ENCODE measurements around the gene MYH10.

Gene MYH10

DNA sequence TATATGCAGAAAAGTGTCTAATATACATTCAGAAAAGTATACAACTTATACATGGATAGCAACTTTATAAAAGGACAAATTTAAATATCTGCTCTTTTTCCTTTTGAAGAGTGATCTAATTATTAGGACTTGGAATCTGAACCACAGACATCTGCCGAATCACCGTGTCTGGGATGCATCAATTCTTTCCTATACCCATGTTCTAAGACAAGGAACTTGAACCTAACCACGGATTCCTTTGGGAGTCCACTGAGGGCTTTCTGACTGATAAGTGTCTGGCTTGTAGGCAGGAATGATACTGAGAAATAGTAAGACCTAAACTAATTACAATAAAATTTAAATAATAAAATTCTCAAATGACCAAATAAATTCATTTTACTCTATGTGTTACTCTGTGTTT lies 140.7 kb downstream of the MYH10 start:
- DNase-seq = no peak

DNA sequence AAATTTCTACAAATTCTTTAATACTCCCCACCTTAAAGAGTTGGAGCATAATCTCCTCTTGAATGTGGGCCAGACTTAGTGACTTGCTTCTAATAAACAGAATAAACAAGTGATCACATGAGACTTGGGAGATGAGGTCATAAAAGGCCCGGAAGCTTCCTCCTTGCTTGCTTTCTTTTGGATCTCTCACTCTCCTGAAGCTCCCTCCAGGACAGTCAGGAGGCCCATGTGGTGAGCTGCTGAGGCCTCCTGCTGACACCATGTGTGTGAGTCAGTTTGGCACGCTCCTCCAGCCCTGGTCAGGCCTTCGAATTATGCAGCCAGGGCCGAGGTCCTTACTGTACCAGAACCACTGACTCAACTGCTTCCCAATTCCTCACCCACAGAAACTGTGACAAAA lies 141.6 kb downstream of the MYH10 start:
- no peak for DNase-seq

DNA sequence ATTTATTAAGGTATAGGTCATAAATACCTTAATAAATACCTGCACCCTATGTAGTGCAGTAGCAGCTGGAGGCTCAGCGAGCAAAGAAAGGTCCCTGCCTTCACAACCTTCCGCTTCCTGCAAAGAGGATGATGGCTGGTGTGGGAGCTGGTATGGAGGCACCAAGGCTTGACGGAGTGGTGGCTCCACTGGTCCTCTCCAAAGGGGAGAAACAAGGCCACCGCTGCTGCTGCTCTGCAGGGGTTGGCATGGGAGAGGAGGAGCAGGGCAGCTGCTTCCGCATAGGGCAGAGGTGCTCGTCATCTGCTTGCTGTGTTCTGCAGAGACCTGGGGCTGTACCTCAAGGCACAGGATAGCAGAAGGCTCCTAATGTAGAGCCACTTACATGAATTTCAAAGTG lies 142.0 kb downstream of the MYH10 start:
- DNase-seq = no peak

DNA sequence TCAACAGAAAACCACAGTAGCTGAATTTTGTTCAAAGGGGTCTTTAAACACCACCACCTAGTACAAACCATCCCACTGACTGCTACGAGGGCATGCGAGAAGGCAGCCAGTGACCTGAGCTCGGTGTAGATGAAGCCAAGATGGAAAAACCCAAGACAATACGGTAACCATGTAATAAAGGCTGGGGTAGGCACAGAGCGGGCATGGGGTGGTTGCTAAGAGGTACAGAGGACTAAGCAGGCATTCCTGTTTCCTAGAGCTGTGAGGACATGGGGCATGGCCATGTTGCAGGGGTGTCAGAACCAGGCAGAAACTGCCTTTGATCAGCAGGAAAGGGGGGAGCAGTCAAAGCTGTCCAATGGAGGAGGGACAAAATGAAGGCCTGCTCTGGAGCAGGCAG lies 142.8 kb downstream of the MYH10 start:
- DNase-seq = no peak

DNA sequence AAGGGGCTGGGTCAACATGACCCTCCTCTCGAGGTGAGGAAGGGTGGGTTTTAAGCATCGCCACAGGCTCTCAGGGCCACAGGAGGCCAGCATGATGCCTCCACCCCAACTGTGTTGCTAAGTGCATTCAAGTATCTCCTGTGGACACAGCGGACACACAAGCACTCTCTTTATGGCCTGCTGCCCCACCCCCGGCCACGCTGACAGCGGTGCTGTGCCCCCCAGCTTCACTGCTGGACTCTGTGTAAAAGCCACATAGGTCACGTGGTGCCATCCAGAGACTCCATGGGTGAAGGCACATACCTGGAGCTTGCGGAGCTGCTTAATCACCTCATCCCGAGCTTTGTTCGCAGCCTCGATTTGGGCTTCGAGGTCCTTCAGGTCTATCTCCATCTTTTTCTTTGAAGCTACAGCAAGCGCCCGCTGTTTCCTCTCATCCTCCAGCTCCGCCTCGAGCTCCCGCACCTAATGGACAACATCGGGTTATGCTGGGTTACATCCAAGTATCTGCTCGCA lies 143.3 kb downstream of the MYH10 start:
- no peak for DNase-seq

DNA sequence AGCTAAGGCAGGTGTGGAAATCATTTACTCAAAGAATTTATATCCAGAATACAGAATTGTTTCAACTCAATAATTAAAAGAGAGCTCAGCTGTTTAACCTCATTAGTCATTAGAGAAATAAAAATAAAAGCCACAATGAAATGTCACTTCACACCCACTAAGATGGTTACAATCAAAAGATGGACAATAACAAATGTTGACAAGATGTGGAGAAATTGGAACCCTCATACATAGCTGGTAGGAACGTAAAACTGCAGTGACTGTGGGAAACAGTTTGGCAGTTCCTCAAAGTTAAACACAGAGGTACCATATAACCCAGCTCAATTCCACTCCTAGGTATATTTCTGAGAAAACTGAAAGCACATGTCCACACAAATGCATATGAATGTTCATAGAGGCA lies 145.0 kb downstream of the MYH10 start:
- DNase-seq = no peak

DNA sequence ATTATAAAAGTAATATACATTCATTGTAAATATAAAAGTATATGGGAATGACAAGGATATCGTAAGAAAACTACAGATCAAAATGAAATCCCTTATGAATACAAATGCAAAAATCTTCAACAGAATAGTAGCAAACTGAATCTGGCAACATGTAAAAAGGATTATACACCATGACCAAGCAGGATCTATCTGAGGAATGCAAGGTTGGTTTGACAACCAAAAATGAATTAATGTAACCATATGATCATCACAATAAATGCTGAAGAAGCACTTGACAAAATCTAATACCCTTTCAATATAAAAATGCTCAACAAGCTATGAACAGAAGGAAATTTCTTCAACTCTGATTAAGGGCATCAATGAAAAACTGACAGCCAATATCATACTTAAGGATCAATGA lies 146.1 kb downstream of the MYH10 start:
- no peak for DNase-seq

DNA sequence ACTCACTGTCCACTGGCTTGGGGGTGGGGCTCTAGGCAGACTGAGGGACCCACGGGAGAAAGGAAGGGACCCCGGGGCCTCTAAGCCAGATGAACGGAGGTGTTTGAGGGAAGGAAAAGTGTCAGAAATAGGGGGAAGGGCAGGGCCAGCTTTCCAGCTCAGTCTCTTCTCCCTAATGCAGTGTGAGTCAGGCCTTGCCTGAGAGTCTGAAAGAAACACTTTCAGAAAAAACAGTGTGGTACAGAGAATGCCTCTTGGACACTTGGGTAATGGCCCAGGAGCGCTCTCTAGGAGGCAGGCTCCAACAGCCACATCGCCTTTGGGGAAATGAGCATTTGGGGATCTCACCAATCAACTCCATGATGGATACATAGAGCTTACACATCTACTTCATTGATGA lies 148.0 kb downstream of the MYH10 start:
- no peak for DNase-seq

DNA sequence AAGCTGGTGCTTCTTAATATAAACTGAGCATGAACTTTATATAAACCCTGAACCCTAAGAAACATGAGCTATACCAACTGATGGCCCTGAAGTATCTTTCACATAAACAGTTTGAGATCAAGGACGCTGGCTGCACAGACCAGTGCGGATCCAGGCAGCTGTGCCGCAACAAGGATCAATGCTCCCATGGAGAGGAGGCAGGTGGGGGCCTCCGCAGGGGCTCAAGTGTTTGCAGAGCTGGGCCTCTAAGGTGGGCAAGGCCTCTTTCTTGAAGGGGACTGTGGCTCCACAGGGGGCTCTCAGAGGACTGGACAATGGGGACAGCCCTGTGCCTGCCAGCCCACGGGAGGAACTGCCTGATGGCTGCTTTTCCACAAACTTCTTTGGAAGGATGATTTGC lies 148.8 kb downstream of the MYH10 start:
- no peak for DNase-seq

DNA sequence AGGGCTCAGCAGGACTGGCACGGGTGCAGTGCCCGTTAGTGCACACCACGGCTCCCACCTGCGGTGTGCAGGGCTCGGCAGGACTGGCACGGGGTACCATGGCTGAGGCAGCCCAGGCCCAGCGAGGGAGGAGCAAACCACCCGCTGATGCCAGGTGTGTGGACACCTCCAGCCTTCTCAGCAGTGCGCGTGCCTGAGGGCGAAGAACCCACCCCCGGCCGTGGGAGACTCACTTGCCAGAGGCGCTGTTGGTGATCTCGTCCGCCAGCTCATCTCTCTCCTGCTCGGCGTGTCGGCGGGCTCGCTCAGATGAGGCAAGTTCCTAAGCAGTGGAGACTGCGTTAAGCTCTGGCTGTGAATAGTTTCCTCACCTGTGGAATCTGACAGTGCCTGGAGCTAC lies 149.4 kb downstream of the MYH10 start:
- DNase-seq = no peak

DNA sequence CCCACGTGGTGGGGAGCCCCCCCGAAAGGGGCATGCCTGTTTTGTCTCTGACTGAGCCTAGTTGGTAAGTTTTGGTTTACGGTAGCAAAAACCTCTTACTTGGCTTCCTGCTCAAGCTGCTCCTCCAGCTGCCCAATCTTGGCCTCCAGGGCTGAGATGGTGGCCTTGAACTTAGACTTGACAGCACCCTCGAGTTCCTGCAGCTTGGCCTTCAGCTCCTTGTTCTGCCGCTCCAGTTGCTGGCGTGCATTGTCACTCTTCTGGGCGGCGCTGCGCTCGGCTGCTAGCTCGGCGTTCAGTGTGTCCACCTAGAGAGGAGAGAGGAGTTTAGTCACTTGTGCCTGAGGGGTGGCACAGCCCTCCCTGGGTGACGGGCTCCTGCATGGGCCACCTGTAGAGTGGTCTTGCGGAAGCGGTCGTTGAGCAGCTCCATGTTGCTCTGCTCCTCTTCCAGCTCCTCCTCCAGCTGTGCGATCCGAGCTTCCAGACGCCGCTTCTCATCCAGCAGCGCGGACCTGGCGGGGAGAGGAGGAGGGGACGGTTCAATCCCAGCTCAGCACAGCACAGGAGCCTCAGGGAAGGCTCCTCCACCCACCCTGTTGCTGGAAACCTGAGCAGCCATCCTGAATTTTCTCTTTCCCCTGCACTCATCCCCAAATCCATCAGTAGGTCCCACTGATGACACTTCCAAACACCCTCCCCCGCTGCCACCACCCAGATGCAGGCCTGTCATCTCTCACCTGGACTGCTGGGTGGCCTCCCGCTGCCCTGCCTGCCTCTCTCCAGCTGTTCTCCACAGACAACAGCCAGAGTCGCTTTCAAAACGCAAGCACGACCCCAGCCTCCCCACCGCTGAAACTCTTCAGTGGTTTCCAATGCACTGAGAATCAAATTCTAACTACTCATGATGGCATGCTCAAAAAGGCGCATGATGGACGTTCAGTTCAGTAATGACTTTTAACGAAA lies 150.2 kb downstream of the MYH10 start:
- DNase-seq = no peak

DNA sequence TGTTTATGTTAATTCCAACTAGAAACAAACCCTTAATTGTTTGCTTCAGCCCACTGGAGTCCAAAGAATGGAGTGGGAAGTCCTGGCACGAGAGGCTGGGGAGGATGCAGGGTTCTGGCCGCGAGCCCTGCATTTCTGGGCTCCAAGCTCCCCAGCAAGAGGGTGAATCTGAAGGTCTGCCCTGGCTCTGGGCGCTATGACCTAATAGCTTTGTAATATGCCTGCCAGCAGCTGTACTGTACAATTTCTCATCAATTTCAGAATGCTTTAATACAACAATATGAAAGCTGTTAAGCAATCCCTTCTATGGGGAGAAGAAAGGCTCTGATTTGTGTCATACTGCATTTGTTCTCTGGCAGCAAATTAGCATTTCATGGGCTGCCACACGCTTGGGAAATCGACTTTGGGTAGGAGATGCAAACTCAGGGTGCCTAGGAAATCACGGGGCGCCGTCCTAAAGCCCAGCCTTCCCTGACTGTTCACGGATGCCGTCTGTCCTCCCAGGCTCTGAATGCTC lies 151.0 kb downstream of the MYH10 start:
- DNase-seq = no peak

DNA sequence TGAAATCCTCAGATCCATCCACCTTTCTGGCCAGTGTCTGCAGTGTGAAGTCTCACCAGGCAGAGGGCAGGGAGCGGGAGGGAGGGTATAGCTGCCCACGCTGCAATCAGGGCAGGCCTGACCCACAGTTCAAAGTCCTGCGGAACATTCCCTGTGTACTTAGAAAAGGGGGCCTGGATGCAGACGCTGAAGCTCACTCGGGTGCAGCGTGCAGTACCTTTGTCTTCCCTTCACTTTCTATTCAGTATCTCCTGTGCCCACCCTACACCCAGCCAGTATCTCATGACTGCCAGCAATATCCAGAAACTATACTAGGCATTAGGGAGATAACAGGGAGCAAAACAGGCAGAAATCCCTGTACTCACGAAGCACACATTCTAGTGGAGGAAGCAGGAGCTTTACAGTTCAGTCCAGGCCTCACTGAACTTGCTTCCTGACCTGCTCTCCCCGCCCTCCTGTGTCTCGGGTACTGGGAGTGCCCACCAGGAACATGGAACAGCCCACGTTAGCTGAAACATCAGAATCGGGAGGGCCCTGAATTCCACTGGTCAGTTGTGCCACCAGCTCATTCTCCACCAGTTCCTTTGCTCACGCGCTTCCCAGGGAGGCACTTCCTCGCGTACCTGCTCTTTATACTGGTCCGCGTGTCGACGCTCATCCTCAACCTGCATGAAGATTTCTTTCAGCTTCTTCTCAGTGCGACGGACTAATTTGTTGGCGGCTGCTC lies 152.6 kb downstream of the MYH10 start:
- DNase-seq = no peak

DNA sequence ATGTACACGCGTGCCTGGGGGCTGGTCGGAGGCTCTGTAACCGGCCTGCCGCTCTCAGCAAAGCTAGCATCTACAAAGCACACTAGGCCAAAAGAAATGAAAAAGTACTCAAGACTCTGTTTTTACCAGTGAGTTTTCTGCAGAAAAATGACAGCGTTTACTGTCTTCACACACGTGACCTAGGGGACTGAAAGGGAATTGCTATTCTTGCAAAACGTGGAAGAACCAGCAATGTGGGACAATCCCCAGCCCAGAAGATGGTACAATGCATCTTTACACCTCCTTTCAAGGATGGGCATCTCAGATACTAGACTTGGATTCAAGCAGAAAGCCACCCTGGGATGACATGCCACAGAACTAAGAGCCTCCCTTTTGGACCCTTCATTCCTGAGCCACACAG lies 153.4 kb downstream of the MYH10 start:
- no peak for DNase-seq

DNA sequence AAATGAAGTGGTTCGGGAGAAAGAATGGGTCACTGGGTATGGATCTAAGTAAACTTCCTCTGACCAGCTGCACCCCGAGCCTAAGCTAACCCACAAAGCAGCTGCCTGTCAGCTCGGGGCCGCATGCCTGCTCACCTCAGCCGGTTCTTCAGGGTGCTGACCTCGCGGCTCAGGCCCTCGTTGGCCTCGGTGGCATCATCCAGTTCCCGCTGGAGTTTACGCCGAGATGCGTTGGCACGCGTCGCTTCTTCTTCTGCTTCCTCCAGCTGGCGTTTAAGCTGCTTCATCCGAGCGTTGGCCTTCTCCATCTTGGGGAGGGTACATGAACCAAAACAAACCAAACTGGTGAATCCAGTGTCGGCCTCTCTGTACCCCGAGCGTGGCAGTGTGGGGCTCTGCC lies 153.8 kb downstream of the MYH10 start:
- DNase-seq = no peak

DNA sequence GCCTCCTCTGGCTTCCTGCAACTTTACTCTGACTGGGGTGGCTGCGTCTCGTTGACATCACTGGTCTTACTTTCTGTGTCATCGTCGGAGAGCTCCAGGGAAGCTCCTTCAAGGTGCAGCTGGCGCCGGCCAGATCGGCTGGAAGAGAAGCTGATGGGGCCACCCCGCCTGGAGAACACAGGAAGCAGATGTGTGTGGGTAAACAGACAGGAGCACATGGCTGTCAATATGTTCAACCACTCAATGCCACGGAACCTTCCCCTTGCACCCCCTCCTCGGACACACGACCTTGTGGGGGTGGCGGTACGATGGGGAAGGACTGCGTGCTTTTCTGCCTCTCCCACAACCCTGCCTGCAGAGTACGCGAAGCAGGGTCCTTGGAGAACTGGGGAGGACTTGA lies 154.7 kb downstream of the MYH10 start:
- DNase-seq = no peak

DNA sequence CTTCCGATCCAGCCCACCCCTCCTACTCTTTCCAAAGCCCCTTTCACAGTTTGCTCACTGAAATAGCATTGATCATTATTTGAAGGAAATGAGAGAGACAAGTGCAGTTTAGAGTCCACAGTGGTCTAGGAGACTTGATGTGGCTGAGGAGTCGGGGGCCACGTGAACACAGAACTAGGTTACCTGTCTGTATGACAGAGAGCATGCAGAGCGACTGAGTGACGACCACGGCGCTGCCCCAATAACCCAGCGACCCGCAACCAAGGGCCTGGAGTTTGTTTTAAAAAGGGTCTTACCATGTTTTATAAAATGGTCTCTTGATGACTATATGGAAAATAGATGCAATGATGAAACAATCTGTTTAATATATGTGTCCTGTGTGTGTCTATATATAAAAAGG lies 155.3 kb downstream of the MYH10 start:
- no peak for DNase-seq

DNA sequence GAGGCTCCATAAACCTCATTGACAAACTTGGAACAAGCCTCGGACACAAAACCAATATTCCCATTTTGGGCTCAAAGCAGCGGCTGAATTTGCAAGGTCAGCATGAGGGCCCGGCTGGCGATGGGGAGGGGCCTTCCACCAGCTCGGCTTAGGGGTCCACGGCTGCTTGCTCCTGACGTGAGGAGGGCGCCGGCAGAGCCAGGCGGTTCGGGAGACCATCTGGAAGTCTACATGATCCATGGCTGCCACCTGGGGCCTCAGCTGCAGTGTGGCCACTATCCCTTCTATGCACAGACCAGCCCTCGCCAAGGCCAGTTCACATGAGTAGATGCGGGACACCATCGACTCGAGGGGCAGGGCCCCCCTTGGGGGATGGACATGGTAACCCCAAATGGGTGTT lies 155.7 kb downstream of the MYH10 start:
- DNase-seq = no peak

DNA sequence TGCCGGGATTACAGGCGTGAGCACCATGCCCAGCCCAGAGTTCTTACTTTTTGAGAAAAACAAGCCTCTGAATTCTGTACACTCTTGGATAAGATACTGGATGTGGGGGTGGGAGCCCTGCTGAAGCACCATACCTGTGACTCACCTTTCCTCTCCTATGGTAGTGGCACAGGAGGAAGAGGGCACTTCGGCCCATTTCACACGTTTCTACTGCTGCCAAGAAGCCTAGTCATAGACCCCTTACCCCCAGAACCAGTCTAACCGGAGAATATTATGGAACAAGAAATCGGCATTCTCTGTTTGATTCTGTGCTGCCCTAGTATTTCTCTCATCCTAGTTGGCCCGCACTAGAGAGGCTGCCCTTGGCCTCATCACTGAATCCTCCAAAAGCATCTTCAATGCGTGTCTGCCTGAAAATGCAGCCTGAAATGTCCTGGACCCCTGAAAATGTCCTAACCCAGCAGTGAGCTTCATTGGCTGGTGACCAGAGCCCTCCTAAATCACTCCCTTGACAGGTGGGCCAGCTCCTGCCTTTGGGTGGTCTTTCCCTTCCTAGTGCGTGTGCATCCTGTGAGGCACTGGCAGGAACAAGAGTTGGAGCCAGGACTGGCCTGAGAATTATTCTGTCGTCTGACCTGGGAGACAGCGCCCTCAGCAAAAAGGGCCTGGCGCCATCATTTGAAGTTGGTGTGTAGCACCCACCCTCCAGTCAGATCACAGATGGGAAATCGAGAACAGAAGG lies 156.9 kb downstream of the MYH10 start:
- DNase-seq = no peak

DNA sequence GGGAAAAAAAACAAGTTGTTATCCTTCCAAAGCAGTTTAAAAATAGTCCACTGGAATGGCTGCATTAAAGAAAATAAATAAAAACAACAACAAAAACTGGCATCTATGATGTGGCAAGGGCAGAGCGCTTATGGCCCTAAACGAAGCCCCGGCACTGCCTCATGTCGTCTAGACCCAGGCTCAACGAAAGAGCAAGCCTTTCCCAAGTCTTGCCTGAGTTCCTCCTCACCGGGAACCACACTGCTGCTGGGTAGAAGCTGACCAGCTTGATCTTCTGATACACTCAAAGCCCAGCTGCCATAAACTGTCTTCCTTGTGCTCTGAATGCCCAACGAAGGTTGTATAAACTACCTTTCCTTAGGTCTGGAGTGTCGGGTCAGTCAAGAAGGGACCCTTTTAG lies 157.9 kb downstream of the MYH10 start:
- DNase-seq = no peak

DNA sequence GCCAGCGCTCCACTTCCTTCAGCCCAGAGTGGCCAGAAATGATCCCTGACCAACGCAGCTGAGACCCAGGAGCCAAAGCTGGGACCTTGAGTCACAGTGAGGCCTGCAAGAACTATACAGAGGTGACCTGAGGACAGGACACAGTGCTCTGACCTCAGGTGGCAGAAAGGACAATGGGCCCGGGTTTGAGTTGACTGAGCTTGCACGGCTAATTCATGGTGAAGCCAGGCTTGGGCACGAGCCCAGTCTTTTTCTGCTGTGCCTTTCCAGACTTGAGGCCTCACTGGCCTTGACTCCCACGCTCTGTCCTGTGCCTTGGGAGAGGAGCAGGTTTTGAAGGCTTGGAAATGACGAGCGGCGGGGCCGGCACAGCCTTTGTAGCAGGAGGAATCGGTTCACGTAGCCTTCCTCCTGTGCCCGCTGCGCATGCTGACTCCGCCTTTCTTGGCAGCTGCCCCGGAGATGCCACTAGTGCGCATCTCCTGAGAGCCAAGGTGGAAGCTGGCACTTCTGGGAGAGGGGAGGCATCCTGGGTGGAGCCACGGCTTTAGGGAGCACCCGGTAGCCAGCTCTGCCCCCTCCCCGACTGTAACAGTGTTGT lies 160.0 kb downstream of the MYH10 start:
- no peak for DNase-seq

DNA sequence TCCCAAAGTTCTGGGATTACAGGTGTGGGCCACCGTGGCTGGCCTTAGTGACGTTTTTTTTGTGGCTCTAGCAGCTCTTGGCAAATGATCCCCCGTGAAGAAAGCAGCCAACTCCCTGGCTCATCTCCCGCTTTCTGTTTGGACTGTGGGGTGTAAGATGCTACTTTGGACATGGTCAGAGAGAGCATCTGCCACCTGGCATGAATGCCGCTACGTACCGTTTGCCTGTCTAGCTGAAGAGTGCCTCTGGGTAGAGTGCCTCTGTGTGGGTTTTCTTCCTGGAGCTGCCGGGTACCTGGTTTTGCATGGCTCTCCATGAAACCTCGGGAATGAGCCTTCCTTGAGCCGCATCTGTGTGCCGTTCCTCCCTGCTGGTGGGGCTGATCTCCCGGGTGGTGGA lies 160.6 kb downstream of the MYH10 start:
- no peak for DNase-seq

DNA sequence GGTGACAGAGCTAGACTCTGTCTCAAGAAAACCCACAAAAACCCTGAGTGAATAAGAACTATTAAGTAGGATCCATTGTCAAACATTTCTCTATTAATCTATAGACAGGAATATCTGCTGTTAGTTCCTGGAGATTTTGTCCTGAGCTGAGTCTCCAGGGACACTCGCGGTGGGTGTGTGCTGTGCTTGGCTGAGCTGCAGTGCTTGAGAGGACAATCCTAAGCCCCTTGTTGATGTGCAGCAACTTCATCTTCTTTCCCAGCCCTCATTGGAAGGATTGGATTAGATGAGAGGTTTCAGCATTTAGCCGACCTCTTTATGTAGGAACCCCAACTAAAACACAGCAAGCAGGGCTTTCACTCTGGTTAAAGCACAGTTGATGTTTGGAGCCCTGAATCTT lies 161.5 kb downstream of the MYH10 start:
- no peak for DNase-seq
